ENCODE data around the gene SENP1. TPM values are rescaled to one million over a fixed set of nuclear protein-coding genes. Genes with fewer than 3 reads are reported as not detected.

Gene SENP1
- total and polyA plus RNA-seq, 2 of the 4 experiments (the other 2 are of a cell fraction): 7.2 to 25.3 TPM

DNA sequence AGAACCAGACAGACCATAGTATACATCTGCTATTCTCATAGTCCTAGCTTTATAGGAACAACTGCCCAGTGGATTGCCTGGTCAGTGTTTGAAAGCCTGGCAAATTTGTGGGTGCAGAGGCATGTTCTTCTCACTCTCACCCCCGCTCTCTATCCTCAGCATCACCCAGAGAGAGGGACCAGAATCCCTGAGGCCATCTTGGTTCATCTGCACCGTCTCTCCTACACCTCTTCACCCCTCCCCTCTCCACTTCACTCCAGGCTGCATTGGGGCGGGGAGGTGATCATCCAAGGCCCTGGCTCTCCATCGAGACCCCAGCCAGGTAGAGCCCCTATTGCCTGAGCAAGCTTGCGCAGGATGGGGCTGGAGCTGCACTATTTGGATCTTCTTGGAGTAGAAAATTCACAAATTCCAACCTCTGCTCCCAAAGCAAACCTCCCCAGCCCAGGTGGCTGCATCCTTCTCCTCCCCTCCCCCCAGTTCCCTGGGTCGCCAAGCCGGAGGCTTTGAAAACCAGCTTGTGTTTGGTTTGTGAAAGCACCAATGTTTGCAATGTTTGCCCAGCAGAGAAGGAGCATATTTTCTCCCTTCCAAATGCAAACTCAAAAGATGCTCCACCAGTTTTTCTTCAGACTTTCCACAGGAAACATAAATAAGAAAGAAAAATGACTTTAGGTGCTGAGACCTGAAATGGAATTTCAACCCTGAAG is 83.0 kb downstream of the SENP1 start:
- ATAC-seq (ENCODE audit: low read depth): no peak
- peaks cover 62% of the 10 kb centered on the region for H3K27me3 ChIP-seq (ENCODE audit: control insufficient read depth, insufficient read depth, low read length)

More for the DNA sequence above, 83.0 kb downstream of the SENP1 start:
- intact Hi-C loops (cut with micrococcal nuclease): no loop called here
- no peak overlapping the region for H4K91ac ChIP-seq (ENCODE audit: insufficient read depth, low read depth, low read length)
- no peak overlapping the region for H3K23ac ChIP-seq (ENCODE audit: low read depth, low read length)
- H2BK15ac ChIP-seq (ENCODE audit: low read depth, low read length): no peak overlapping the region
- no peak overlapping the region for H2AK5ac ChIP-seq (ENCODE audit: low read depth, low read length)
- TF ChIP-seq NFE2L2 (IDR thresholded peaks at IDR 0.05; ENCODE audit: low read depth, low read length) (no peak), CHD1 (IDR thresholded peaks at IDR 0.05; ENCODE audit: low read depth, low read length) (no peak), SMC3 (IDR thresholded peaks at IDR 0.05; ENCODE audit: low read depth, low read length) (no peak), POLR2A (IDR thresholded peaks at IDR 0.05; ENCODE audit: low read depth, low read length) (no peak), BHLHE40 (IDR thresholded peaks at IDR 0.05; ENCODE audit: low read depth, low read length) (no peak), MAZ (IDR thresholded peaks at IDR 0.05; ENCODE audit: borderline replicate concordance, low read depth, low read length) (no peak), RAD21 (IDR thresholded peaks at IDR 0.05; ENCODE audit: low read length) (no peak), MAFK (IDR thresholded peaks at IDR 0.05; ENCODE audit: low read depth, low read length) (no peak), CEBPB (IDR thresholded peaks at IDR 0.05; ENCODE audit: low read depth, low read length) (no peak)
- TF ChIP-seq, protein P1, sequence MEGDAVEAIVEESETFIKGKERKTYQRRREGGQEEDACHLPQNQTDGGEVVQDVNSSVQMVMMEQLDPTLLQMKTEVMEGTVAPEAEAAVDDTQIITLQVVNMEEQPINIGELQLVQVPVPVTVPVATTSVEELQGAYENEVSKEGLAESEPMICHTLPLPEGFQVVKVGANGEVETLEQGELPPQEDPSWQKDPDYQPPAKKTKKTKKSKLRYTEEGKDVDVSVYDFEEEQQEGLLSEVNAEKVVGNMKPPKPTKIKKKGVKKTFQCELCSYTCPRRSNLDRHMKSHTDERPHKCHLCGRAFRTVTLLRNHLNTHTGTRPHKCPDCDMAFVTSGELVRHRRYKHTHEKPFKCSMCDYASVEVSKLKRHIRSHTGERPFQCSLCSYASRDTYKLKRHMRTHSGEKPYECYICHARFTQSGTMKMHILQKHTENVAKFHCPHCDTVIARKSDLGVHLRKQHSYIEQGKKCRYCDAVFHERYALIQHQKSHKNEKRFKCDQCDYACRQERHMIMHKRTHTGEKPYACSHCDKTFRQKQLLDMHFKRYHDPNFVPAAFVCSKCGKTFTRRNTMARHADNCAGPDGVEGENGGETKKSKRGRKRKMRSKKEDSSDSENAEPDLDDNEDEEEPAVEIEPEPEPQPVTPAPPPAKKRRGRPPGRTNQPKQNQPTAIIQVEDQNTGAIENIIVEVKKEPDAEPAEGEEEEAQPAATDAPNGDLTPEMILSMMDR (conservative IDR thresholded peaks at IDR 0.05; ENCODE audit: low read depth, low read length): no peak
- TF ChIP-seq, protein P2, sequence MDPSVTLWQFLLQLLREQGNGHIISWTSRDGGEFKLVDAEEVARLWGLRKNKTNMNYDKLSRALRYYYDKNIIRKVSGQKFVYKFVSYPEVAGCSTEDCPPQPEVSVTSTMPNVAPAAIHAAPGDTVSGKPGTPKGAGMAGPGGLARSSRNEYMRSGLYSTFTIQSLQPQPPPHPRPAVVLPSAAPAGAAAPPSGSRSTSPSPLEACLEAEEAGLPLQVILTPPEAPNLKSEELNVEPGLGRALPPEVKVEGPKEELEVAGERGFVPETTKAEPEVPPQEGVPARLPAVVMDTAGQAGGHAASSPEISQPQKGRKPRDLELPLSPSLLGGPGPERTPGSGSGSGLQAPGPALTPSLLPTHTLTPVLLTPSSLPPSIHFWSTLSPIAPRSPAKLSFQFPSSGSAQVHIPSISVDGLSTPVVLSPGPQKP (IDR thresholded peaks at IDR 0.05; ENCODE audit: borderline replicate concordance, low read depth, low read length): no peak
- TF ChIP-seq, protein P3, sequence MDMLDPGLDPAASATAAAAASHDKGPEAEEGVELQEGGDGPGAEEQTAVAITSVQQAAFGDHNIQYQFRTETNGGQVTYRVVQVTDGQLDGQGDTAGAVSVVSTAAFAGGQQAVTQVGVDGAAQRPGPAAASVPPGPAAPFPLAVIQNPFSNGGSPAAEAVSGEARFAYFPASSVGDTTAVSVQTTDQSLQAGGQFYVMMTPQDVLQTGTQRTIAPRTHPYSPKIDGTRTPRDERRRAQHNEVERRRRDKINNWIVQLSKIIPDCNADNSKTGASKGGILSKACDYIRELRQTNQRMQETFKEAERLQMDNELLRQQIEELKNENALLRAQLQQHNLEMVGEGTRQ (IDR thresholded peaks at IDR 0.05; ENCODE audit: low read depth, low read length): no peak
- H3K27ac ChIP-seq (ENCODE audit: insufficient read depth, low read length): no peak overlapping the region
- H3K4me3 ChIP-seq (ENCODE audit: insufficient read depth, low read depth, low read length): no peak overlapping the region
- no peak overlapping the region for H4K8ac ChIP-seq (ENCODE audit: low read depth in 2 of 2, low read length in 2 of 2)
- H3K4me2 ChIP-seq (ENCODE audit: low read depth, low read length): no peak overlapping the region
- H2AFZ ChIP-seq (replicated peaks; ENCODE audit: low read length, poor library complexity): no peak overlapping the region
- H3K9ac ChIP-seq (ENCODE audit: low read depth, low read length): no peak overlapping the region
- no TSS peak for BruUV-seq (replicated peaks)
- WGBS, 2 experiments (ENCODE audit: extremely low coverage in 2 of 2, insufficient read length in 1 of 2): no CpG with 5 or more reads among the region's 7 CpGs
- no peak overlapping the region for H3K56ac ChIP-seq (ENCODE audit: extremely low read depth, insufficient read depth, low read length)
- no peak overlapping the region for H4K5ac ChIP-seq (ENCODE audit: low read depth, low read length)
- in situ Hi-C loops (cut with MboI; ENCODE audit: low sequenced_read_pairs): no loop called here
- no peak overlapping the region for H3K14ac ChIP-seq (replicated peaks; ENCODE audit: low read depth, low read length)
- no peak overlapping the region for H3K4ac ChIP-seq (ENCODE audit: low read depth, low read length)
- no peaks in the 10 kb centered on the region for H3K9me3 ChIP-seq (ENCODE audit: control insufficient read depth, insufficient read depth, low read length)
- POLR2A ChIA-PET (ENCODE audit: unreplicated experiment): no interaction called here
- DNase-seq: no peak
- no peak overlapping the region for H2BK120ac ChIP-seq (ENCODE audit: low read depth, low read length)
- H2AK9ac ChIP-seq (replicated peaks; ENCODE audit: low read depth, low read length, poor library complexity): no peak overlapping the region
- H3K79me1 ChIP-seq (ENCODE audit: low read depth in 1 of 2, low read length in 2 of 2): no peaks in the 10 kb centered on the region
- H3K4me1 ChIP-seq (ENCODE audit: control insufficient read depth, insufficient read depth, low read length): no peaks in the 10 kb centered on the region; the same call in 1 of the 2 replicates
- no peak overlapping the region for H2BK5ac ChIP-seq (ENCODE audit: low read depth, low read length, poor library complexity, severe bottlenecking)
- no peak overlapping the region for H2BK20ac ChIP-seq (ENCODE audit: low read depth, low read length)
- no peaks in the 10 kb centered on the region for H3K9me1 ChIP-seq (ENCODE audit: insufficient read depth, low read length)
- no peak overlapping the region for H3K18ac ChIP-seq (ENCODE audit: low read depth, low read length)
- no peaks in the 10 kb centered on the region for H3K36me3 ChIP-seq (ENCODE audit: control insufficient read depth, insufficient read depth, low read length)
- dilution Hi-C loops (cut with HindIII; ENCODE audit: low sequenced_read_pairs, unreplicated experiment): no loop called here
- H4K20me1 ChIP-seq (ENCODE audit: insufficient read depth, low read length): no peaks in the 10 kb centered on the region
- CTCF ChIA-PET: no interaction called here

Measured in IMR-90 (cell line).